GM12872 (cell line): ENCODE data around the gene PEX5L.

Experiments used
- TF ChIP-seq, protein P1 (sequence below): IDR thresholded peaks from 3 replicates; pipeline ENCODE4 v1.5.1; 2011; ENCODE audit warnings: low read depth, mild to moderate bottlenecking, low read length, moderate library complexity; ENCODE audit not compliant: insufficient read depth

The PEX5L gene

DNA sequence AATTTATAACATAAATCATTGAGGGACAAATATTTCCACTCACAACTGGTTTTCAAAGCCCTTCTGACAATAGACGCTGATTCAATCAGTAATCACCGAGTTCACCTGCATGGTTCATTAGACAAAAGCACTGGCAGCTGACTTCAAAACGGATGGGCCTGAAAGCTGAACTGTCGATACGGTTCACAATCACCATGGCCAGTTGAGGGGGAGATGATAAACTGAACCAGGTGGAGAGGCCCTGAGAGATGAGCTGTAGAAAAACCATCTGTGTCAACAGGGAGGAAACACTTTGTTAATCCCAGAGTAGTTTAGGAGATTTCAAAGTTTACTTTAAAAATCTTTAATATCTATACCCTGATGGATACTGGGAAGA is 75.0 kb downstream of the PEX5L start:
- TF ChIP-seq, protein P1, sequence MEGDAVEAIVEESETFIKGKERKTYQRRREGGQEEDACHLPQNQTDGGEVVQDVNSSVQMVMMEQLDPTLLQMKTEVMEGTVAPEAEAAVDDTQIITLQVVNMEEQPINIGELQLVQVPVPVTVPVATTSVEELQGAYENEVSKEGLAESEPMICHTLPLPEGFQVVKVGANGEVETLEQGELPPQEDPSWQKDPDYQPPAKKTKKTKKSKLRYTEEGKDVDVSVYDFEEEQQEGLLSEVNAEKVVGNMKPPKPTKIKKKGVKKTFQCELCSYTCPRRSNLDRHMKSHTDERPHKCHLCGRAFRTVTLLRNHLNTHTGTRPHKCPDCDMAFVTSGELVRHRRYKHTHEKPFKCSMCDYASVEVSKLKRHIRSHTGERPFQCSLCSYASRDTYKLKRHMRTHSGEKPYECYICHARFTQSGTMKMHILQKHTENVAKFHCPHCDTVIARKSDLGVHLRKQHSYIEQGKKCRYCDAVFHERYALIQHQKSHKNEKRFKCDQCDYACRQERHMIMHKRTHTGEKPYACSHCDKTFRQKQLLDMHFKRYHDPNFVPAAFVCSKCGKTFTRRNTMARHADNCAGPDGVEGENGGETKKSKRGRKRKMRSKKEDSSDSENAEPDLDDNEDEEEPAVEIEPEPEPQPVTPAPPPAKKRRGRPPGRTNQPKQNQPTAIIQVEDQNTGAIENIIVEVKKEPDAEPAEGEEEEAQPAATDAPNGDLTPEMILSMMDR = no peak

DNA sequence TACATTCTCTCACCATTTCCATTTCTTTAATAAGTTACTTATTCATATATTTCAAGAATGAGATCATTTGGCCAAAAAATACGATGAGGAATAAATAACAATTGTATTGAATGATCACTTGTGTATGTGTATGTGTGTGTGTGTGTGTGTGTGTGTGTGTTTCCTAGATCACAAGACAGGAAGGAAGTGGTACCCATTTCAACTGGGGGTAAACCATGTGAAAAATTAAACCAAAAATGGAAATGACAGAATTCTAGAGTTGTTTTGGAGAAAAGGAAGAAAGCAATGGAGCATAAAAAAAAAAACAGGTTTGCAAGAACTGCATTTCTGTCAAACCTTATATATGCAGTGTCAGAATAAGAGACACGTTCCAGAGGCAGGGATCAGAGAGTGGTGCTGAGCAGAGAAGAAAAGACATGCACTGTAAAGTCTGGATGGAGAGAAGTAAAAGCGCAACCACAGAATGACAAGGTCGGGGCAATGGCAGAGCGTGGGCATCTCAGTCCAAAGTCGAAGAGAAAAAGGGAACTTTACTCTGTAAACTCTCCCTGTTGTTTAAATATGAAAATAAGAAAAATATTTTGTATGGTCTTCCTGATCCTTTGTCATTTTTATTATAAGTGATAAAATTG is 75.5 kb downstream of the PEX5L start:
- TF ChIP-seq, protein P1 = no peak

DNA sequence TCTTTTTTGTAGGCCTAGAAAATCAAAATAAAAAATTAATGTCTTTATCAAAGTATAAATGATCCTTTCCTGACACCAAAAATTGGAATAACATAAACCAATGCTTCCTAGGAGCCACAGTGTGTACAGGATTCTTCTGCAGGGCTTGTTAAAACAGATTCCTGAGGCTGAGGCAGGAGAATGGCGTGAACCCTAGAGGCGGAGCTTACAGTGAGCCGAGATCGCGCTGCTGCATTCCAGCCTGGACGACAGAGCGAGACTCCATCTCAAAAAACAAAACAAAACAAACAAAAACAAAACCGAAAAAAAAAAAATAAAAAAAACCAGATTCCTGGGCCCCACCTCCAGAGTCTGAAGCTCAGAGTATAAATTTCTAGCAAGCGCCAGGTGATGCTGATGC is 78.0 kb downstream of the PEX5L start:
- TF ChIP-seq, protein P1 = no peak

DNA sequence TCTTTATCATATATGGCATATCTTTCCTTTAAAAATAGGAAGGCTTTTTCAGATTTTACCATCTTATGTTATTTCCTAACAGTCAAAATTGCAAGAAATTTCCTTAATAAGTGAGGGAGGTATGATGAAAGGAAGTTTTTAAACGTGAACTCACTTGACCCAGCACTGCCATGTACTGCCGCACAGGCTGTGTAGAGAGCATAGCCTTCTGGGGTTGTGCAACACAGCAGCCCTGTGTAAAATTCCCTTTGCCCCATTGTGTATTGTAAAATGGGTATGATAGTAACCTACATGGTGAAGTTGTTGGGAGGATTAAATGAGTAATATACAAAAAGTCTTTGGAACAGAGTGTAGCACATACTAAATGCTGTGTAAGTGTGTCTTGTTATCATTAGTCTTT is 78.6 kb downstream of the PEX5L start:
- TF ChIP-seq, protein P1 = no peak

DNA sequence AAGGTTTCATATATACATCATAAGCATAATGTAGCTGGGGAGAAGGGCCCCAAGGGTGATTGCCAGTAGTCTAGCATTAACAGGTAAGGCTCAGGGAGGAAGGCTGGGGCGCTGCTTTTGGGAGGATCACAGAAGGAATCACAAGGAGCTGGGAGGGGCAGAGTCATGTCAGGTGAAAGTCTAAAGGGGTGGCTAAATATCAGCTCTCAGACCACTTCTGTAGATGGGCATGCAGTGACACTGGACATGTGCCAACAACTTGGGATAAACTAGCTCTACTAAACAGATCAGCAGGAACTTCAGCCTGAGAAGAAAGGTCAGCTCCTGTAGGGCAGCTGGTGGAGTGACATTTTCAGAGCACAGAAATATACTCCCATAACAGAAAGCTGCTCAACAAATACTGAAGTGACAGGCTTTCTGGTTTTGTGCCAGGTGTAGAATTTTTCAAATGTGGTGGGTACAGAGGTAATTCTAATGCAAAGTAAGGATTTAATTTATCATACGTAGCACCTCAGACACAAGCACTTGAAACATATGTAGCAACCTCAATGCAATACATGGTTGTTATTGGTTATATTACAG is 79.4 kb downstream of the PEX5L start:
- TF ChIP-seq, protein P1 = no peak

DNA sequence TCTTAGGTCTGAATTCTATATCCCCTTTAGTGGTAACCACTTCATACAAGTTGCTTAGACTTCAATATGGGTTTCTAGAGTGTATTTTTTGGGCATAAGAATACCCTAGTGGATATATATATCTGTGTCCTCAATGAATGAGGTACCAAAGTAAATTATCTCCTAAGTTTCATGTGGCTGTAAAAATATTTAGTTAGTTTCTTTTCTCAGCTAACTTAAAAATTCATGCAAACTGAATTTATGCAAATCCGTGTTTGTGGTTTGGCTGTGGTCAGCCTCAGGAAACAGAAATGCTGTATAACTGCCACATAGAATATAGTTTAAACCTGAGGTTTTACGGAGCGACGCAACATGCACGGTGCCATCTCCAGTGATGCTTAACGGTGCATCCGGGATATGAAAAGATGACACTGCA is 80.3 kb downstream of the PEX5L start:
- TF ChIP-seq, protein P1 = no peak

DNA sequence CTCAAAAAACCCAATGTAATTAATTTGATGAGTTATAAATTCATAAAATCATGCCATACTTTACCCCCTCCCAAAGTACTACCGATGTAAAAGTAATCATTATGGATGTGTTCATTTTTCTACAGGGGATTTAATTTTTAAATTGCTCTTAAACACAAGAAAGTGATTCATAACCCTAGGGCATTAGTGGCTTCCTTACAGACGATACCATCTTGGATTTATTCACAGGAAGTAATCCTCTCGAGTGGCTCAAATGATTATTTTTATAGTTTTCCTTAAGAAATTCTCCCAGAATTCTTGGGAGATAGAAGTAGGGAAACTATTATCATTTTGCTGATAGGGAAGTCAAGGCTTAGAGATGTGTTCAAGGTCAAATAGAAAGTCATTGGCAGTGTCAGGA is 80.9 kb downstream of the PEX5L start:
- TF ChIP-seq, protein P1 = no peak
